ENCODE measurements around the gene CERS6.

Gene CERS6

DNA sequence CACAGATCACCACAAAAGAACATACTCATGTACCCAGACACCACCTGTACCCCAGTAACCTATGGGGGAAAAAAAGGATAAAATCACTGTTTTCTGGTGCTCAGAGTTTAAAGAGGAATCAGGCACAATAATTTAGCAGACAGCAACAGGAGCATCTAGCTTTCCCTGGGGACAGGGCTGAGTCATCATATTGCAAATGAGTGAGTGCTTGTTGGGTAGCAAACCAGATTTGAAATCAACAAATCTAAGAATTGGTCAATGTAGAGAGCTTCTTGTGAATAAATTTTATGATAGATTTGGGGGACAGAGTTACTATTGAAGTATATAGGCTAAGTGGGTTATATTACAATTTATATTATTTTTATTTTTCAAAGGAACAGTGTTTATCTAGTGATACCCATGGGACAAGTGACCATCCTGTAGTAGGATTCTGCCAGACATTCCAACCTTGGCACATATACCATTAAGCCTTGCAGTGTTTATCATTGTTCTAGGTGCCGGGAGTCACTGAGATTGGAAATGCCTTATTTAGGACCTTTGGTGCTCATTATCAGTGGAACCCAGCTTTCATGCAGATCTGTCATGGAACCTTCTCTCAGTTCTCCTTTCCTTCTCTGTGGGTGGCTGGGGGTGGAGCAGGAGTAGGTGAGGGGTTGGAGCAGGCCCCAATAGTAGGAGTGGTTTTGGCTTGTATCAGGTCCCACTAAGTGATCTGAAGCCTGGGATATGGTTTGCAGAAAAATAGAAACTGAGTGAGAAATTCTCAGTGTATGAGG lies 117.2 kb downstream of the CERS6 start:
- DNase-seq: no peak

GRCh38 chr2:168574856-168575630 lies 119.0 kb downstream of the CERS6 start:
- DNase-seq: no peak

DNA sequence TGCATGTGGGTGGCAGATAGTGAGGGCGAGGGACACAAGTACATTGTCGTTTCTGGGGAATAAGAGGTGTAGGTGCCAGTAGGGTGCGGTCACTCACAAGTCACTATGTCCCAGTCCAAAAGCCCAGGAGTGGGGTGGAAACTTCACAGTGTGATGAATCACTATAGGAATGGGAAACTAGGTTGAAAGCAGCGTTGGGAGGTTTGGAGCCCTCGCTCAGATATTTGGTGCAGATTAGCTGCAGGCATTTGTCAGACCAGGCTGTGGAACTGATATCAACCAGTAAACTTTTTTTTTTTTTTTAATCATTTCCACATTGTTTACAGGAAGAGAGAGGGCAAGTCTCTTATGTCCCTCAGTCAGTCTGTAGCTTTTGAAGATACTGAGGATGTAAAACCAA lies 121.8 kb downstream of the CERS6 start:
- DNase-seq: no peak

DNA sequence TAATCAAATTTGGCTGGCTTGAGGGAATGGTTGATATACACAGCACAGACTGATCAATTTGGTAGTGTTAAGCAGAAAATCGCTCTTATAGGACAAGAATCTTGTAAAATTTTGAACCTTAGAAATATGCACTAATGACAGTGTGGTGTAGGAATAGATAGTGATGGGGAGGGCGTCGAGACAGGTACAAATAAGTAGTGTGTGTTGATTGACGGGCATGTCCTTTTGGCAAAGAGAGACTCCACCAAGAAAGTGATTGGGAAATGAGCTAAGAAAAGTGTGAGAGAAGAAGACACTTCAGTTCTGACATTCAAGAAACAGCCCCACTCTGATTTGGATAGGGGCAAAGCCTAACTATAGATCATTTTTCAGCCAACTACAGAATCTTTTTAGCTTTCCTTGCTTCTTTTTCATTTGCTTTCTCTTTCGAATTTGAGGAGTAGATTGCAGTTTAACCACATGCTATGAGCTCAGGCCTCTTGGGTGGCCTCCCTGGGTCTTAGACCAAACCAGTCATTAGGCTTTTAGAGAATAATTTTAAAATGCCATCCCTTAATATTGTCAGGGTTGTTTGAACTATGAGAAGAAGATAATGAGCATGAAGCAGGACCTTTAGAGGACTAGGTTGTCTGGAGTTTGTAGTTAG lies 127.1 kb downstream of the CERS6 start:
- DNase-seq: peak in 1 of 3 donors; percentile 12

GRCh38 chr2:168583710-168584521 lies 127.8 kb downstream of the CERS6 start:
- no peak for DNase-seq

DNA sequence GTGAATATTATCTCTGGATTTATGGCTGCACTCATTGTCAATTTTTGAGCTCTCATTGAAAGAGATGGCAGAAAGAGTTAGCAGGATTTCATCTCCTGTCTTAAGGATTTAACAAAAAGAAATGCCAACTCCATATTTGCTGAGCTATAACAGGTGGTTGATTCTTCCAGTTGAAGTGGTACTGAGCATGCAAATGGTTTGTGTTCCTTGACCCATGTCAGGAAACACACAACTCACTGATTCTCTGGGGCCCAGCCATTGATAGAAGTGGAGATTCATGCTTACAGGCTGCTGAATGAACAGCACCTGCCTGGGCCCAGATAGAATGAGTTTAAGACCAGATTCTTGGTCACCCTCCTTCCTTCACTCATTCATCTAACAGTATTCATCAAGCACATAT lies 128.8 kb downstream of the CERS6 start:
- no peak for DNase-seq

GRCh38 chr2:168585700-168586099 lies 129.6 kb downstream of the CERS6 start:
- DNase-seq: no peak

- DNase-seq: no peak
Observed at GRCh38 chr2:168587307-168587706, 131.2 kb downstream of the CERS6 start.

- no peak for DNase-seq
Observed at GRCh38 chr2:168589236-168590211, 133.5 kb downstream of the CERS6 start.

DNA sequence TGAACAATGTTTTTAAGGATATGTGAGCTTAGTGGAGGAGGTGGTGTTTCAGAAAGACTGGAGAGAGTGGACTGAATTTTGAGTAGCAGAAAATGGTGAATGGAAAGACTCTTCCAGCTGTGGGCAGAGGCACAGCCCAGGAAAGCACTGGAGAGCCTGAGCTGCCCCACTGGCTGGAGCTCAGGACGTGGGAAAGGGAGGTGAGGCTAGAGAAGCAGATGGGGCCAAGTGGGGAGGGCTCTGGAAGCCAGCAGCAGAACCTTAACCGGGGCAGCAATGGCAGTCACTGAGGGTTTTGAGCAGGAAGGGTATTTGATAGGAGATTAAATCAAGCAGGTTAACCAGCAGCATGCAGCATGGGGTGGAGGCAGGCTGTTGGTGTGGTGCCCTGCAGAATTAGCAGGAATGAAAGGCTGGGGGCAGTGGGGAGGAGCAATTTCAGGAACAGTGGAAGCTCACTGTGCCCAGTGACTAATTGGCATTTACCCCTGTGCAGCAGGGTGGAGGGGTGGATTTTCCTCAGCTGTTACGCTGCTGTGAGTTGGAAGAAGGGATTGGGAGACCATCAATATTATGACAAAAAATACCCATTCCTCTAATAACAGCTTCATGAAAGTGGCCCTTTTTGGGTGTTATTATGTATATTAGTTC lies 136.2 kb downstream of the CERS6 start:
- no peak for DNase-seq

GRCh38 chr2:168593713-168594112 lies 137.6 kb downstream of the CERS6 start:
- DNase-seq: no peak

- DNase-seq: no peak
Observed at GRCh38 chr2:168594778-168595177, 138.7 kb downstream of the CERS6 start.

- DNase-seq: peak in 1 of 3 donors; percentile 38
Observed at GRCh38 chr2:168596881-168597655, 141.0 kb downstream of the CERS6 start.

DNA sequence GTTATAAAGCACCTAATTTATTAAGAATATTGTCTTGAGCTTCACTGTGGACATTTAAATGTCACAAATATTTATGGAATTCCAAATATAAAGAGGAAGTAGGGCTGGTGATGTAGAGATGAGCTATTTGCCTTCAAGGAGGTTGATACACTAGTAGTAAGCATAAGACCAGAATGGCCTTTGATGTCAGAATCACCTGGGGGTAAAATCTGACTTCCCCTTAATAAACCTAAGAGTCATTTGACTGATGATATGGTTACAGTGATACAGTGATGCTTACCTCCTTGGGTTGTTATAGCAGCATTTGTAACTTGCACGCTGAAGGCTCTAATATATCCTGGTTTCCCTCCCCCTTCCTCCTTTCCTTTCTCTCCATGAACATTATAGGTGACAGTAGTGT lies 143.7 kb downstream of the CERS6 start:
- DNase-seq: no peak

- DNase-seq: no peak
Observed at GRCh38 chr2:168600949-168601348, 144.9 kb downstream of the CERS6 start.

- no peak for DNase-seq
Observed at GRCh38 chr2:168601741-168602140, 145.7 kb downstream of the CERS6 start.

DNA sequence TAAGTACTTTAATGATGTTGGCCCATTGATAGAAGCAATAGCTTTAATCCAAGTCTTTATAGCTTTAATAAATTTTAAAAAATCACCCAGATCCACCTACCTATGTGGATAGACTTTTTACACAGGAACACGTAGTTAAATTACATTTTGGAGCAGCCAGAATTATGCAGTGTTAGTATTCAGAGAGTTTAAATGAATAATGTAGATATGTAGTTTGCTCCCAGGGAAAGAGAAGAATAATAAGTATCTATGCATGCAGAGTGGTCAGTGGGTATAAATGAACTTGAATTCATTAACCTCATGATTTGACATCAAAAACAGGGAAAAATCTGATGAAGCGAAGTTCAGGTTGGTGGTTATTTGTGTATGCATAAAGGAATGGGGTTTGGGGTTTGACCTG lies 146.3 kb downstream of the CERS6 start:
- DNase-seq: no peak

- DNase-seq: peak; percentile 54 to 72 (median 59)
Observed at GRCh38 chr2:168602846-168603401, 146.9 kb downstream of the CERS6 start.

GRCh38 chr2:168603439-168603961 lies 147.4 kb downstream of the CERS6 start:
- DNase-seq: no peak

- DNase-seq: no peak
Observed at GRCh38 chr2:168604252-168604651, 148.2 kb downstream of the CERS6 start.
